K562 (cell line): ENCODE results near the gene MYOC. TPM values are rescaled to one million over a fixed set of nuclear protein-coding genes. Genes with fewer than 3 reads are reported as not detected.
A peak's percentile ranks its signal among the peaks of the same experiment; 100 is the strongest.

ENCODE experiments used
- ATAC-seq: fragments of 200-7000 bp; cut with Tn5 transposase; 3 replicates; pipeline ENCODE4 v1.9.1; 2020; ENCODE audit warnings: moderate library complexity
- BruUV-seq: library from RNA; stranded (reverse); fragments of 400-500 nt; replicated peaks from 2 replicates; lab custom pipeline; 2021; lab: Mats Ljungman, UMichigan
- CTCF ChIA-PET: fragments of 300-600 bp; formaldehyde crosslinking; extraction: SDS; loops from one replicate; lab custom pipeline; 2021; ENCODE audit warnings: low intra/inter-chr PET ratio; lab: Yijun Ruan, JAX
- POLR2A ChIA-PET: fragments of 300-600, 350-650 bp; sonication (Branson Sonifier 250); formaldehyde crosslinking; extraction: SDS; loops from one replicate; lab custom pipeline; 2021; ENCODE audit warnings: antibody characterized with exemption, inconsistent platforms; lab: Yijun Ruan, JAX
- DNase-seq, 4 experiments: peaks; one replicate each; pipeline versions ENCODE4 v3.0.0 to v3.0.0-alpha.2; 2011 to 2018; ENCODE audit warnings: low spot score in 3 of 4, mixed read lengths in 3 of 4; ENCODE audit errors: extremely low read depth in 1 of 4
- FAIRE-seq: peaks from 2 replicates; lab custom pipeline; 2011; peaks lifted over from hg19 to GRCh38; lab: Jason Lieb, UNC
- H2AFZ ChIP-seq: 2 replicates; pipeline ENCODE4 v1.6.0; 2011; ENCODE audit warnings: low read depth, low read length, control low read depth, inconsistent platforms
- H3K27ac ChIP-seq: fragments of 200-600 bp; 3 replicates; pipeline ENCODE4 v1.8.0; 2011; ENCODE audit warnings: low read depth, mild to moderate bottlenecking, control low read depth, inconsistent platforms, low read length, moderate library complexity, mixed read lengths; ENCODE audit errors: extremely low read depth
- H3K27me3 ChIP-seq, 2 experiments: fragments of 300-600 bp in 1 of 2; 2 replicates in 1 of 2; 3 replicates in 1 of 2; pipeline versions ENCODE4 v1.6.0 to v1.8.0; 2011; ENCODE audit warnings: inconsistent platforms in 2 of 2, low read length in 2 of 2, mild to moderate bottlenecking in 1 of 2, mixed read lengths in 1 of 2, moderate library complexity in 1 of 2; ENCODE audit not compliant: control insufficient read depth in 2 of 2, insufficient read depth in 2 of 2
- H3K36me3 ChIP-seq: fragments of 300-600 bp; 3 replicates; pipeline ENCODE4 v1.8.0; 2011; ENCODE audit warnings: mild to moderate bottlenecking, low read length, inconsistent platforms; ENCODE audit not compliant: control insufficient read depth, insufficient read depth
- H3K4me1 ChIP-seq, 2 experiments: fragments of 200-600 bp in 1 of 2; replicated peaks in 1 of 2; 2 replicates in 1 of 2; 3 replicates in 1 of 2; pipeline versions ENCODE4 v1.5.1 to v1.8.0; 2011; ENCODE audit warnings: inconsistent platforms in 2 of 2, low read length in 2 of 2, mild to moderate bottlenecking in 1 of 2, mixed read lengths in 1 of 2, moderate library complexity in 1 of 2; ENCODE audit not compliant: control insufficient read depth in 2 of 2, insufficient read depth in 2 of 2
- H3K4me2 ChIP-seq: 2 replicates; pipeline ENCODE4 v1.6.1; 2011; ENCODE audit warnings: low read length, control low read depth, inconsistent platforms, mixed read lengths; ENCODE audit not compliant: insufficient read depth
- H3K4me3 ChIP-seq: fragments of 200-600 bp; sonication (generic), shearing (Covaris generic); 2 replicates; pipeline ENCODE4 v1.5.1; 2016; ENCODE audit warnings: control low read depth, inconsistent platforms
- H3K79me2 ChIP-seq: fragments of 200-600 bp; 3 replicates; pipeline ENCODE4 v1.8.0; 2011; ENCODE audit warnings: low read length, inconsistent platforms; ENCODE audit not compliant: control insufficient read depth, insufficient read depth
- H3K9ac ChIP-seq, 2 experiments: 2 replicates each; pipeline versions ENCODE4 v1.6.0 to v1.6.1; 2011; ENCODE audit warnings: low read depth in 2 of 2, low read length in 2 of 2, control low read depth in 1 of 2, inconsistent platforms in 1 of 2, mild to moderate bottlenecking in 1 of 2, mixed read lengths in 1 of 2; ENCODE audit not compliant: insufficient read depth in 1 of 2
- H3K9me1 ChIP-seq: one replicate; pipeline ENCODE4 v1.6.0; 2011; ENCODE audit warnings: inconsistent platforms, mild to moderate bottlenecking, low read length, moderate library complexity; ENCODE audit not compliant: control insufficient read depth, insufficient read depth
- H3K9me3 ChIP-seq: replicated peaks from 2 replicates; pipeline ENCODE4 v1.5.1; 2011; ENCODE audit warnings: low read depth, low read length, inconsistent platforms; ENCODE audit not compliant: control insufficient read depth, insufficient read depth
- H4K20me1 ChIP-seq: replicated peaks from 2 replicates; pipeline ENCODE4 v1.6.1; 2011; ENCODE audit warnings: low read length, inconsistent platforms, mixed read lengths; ENCODE audit not compliant: control insufficient read depth, insufficient read depth
- DNMT1 ChIP-seq: fragments of 450-650 bp; IDR thresholded peaks from 2 replicates; pipeline ENCODE4 v1.6.1; 2016; ENCODE audit warnings: antibody characterized with exemption, mild to moderate bottlenecking
- MEF2D ChIP-seq: conservative IDR thresholded peaks from 2 replicates; pipeline ENCODE4 v1.6.1; 2016; ENCODE audit warnings: low read depth, missing genetic modification characterization, missing compliant biosample characterization
- MYC ChIP-seq, 2 experiments: fragments of 250-450 bp in 1 of 2; sonication (Bioruptor Pico) in 1 of 2; IDR thresholded peaks; 2 replicates each; pipeline versions ENCODE4 v1.5.1 to v1.6.1; 2012 to 2021; ENCODE audit warnings: low read depth in 2 of 2, borderline replicate concordance in 1 of 2, improper control_type of control experiment in 1 of 2, low read length in 1 of 2, mild to moderate bottlenecking in 1 of 2, moderate library complexity in 1 of 2
- NR2C2 ChIP-seq, 2 experiments: fragments of 200-800 bp in 1 of 2; sonication (Bioruptor generic) in 1 of 2; sonication (generic) in 1 of 2; formaldehyde crosslinking in 1 of 2; IDR thresholded peaks; 2 replicates each; pipeline versions ENCODE4 v1.6.1 to v1.8.0; 2016 to 2022; ENCODE audit warnings: mild to moderate bottlenecking in 1 of 2, missing compliant biosample characterization in 1 of 2, missing genetic modification characterization in 1 of 2, missing genetic modification reagents in 1 of 2
- RAD51 ChIP-seq: fragments of 450-650 bp; IDR thresholded peaks from 2 replicates; pipeline ENCODE4 v1.7.1; 2016; ENCODE audit warnings: low read depth, mild to moderate bottlenecking, borderline replicate concordance
- RFX1 ChIP-seq: fragments of 450-650 bp; IDR thresholded peaks from 2 replicates; pipeline ENCODE4 v1.6.1; 2016; ENCODE audit warnings: mild to moderate bottlenecking, moderate library complexity
- ZNF143 ChIP-seq: sonication (generic); formaldehyde crosslinking; IDR thresholded peaks from 2 replicates; pipeline ENCODE4 v1.9.0; 2022; ENCODE audit warnings: mild to moderate bottlenecking, missing genetic modification reagents
- ZNF232 ChIP-seq: sonication (generic); formaldehyde crosslinking; IDR thresholded peaks from 2 replicates; pipeline ENCODE4 v1.8.0; 2022; ENCODE audit warnings: mild to moderate bottlenecking, missing genetic modification reagents
- WGBS: fragments of 100-300 bp; shearing (Covaris generic); methylation state at CpG from one replicate; pipeline ENCODE4 v1.1.6; 2016; ENCODE audit warnings: low coverage, mixed read lengths; ENCODE audit not compliant: insufficient coverage; ENCODE audit errors: missing lambda C conversion rate; 5-methylcytosine and 5-hydroxymethylcytosine counted together
- in situ Hi-C: fragments of 300-500 bp; cut with MboI; formaldehyde crosslinking; loops from 4 replicates; pipeline ENCODE4 v1.15.0; 2018; ENCODE audit warnings: inconsistent platforms, mixed read lengths
- intact Hi-C: fragments of 100-400 bp; cut with micrococcal nuclease; formaldehyde crosslinking; loops from 2 replicates; pipeline ENCODE4 v1.14.2; 2022
- polyA plus RNA-seq, 8 experiments: library from polyadenylated mRNA; depleted of rRNA in 4 of 8; stranded (reverse) in 5 of 8; unstranded in 3 of 8; fragments of >200 nt; fragmentation: Nextera tagmentation in 2 of 8; fragmentation: Illumina TruSeq in 1 of 8; extraction: Ambion mirVana in 2 of 8; extraction: Trizol in 1 of 8; gene quantifications; 2 replicates each; pipeline versions ENCODE4 v1.2.1 to v1.2.3, GENCODE V29; 2011 to 2014; ENCODE audit warnings: inconsistent platforms in 1 of 8, missing spikeins in 1 of 8
- total RNA-seq, 7 experiments: library from RNA; depleted of rRNA in 6 of 7; stranded (reverse); fragments of >200 nt in 6 of 7; fragmentation: Illumina TruSeq in 2 of 7; extraction: Trizol in 2 of 7; gene quantifications; 2 replicates each; pipeline versions ENCODE4 v1.2.1 to v1.2.3, GENCODE V29; 2011 to 2021; ENCODE audit warnings: low replicate concordance in 1 of 7
- TF ChIP-seq, protein P1 (sequence below): IDR thresholded peaks from 2 replicates; pipeline ENCODE4 v1.6.1; 2011; ENCODE audit warnings: borderline replicate concordance, low read depth, mild to moderate bottlenecking, moderate library complexity, low read length; ENCODE audit not compliant: insufficient read depth, poor library complexity, severe bottlenecking
- TF ChIP-seq, protein P2 (sequence below), 2 experiments: fragments of 200-800 bp in 1 of 2; sonication (Bioruptor generic) in 1 of 2; sonication (generic) in 1 of 2; formaldehyde crosslinking in 1 of 2; IDR thresholded peaks in 1 of 2; conservative IDR thresholded peaks in 1 of 2; 2 replicates each; pipeline versions ENCODE4 v1.5.0 to v1.6.1; 2016 to 2020; ENCODE audit warnings: missing compliant biosample characterization in 1 of 2, missing genetic modification characterization in 1 of 2, missing genetic modification reagents in 1 of 2
- TF ChIP-seq, protein P3 (sequence below): fragments of 250-450 bp; sonication (Bioruptor Pico); IDR thresholded peaks from 2 replicates; pipeline ENCODE4 v1.5.0; 2022; ENCODE audit warnings: mild to moderate bottlenecking
- TF ChIP-seq, protein P4 (sequence below): IDR thresholded peaks from 2 replicates; pipeline ENCODE4 v1.6.1; 2012; ENCODE audit warnings: low read depth, low read length, improper control_type of control experiment, borderline replicate concordance

The MYOC gene
- total and polyA plus RNA-seq, 9 of the 15 experiments (the other 6 are each of a cell fraction or from before 2014, with no cell fraction given) = not detected

DNA sequence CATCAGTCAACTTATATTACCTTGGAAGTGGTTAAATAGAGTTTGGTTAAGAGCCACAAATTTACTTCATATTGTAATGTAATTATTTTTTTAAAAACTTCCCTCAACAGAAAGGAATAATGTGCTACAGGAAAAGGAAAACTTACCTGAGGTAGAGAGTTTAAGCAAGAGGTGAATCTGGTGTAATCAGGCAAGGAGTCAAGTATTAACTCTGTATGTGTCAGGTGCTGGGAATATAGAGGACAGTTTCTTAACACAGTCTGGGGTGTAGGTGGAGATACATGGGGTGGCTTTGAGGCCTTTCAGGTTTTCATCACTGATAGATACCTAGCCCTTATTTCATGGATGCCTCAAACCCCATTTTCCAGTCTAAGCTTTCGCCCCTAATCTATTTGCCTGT lies 56.4 kb downstream of the MYOC start:
- ChIA-PET POLR2A (no interaction called here), CTCF (no interaction called here)
- no peak overlapping the region for H3K4me2 ChIP-seq
- H3K27ac ChIP-seq = no peak overlapping the region
- DNase-seq = no peak
- H4K20me1 ChIP-seq = no peaks in the 10 kb centered on the region
- H3K4me3 ChIP-seq = no peak overlapping the region
- 95% methylated on average over 1 of the region's 1 CpG for WGBS
- no peak overlapping the region for H3K9ac ChIP-seq
- ATAC-seq = peak; percentile 30
- no peaks in the 10 kb centered on the region for H3K27me3 ChIP-seq
- no peaks in the 10 kb centered on the region for H3K79me2 ChIP-seq
- no peak overlapping the region for H2AFZ ChIP-seq
- peaks cover 22% of the 10 kb centered on the region for H3K36me3 ChIP-seq
- in situ Hi-C loops = no loop called here
- no peak for FAIRE-seq
- H3K9me3 ChIP-seq = no peaks in the 10 kb centered on the region
- no peaks in the 10 kb centered on the region for H3K9me1 ChIP-seq
- intact Hi-C loops = no loop called here
- H3K4me1 ChIP-seq = no peaks in the 10 kb centered on the region
- BruUV-seq = no TSS peak
- TF ChIP-seq, protein P1, sequence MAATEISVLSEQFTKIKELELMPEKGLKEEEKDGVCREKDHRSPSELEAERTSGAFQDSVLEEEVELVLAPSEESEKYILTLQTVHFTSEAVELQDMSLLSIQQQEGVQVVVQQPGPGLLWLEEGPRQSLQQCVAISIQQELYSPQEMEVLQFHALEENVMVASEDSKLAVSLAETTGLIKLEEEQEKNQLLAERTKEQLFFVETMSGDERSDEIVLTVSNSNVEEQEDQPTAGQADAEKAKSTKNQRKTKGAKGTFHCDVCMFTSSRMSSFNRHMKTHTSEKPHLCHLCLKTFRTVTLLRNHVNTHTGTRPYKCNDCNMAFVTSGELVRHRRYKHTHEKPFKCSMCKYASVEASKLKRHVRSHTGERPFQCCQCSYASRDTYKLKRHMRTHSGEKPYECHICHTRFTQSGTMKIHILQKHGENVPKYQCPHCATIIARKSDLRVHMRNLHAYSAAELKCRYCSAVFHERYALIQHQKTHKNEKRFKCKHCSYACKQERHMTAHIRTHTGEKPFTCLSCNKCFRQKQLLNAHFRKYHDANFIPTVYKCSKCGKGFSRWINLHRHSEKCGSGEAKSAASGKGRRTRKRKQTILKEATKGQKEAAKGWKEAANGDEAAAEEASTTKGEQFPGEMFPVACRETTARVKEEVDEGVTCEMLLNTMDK = no peak
- TF ChIP-seq, protein P2, sequence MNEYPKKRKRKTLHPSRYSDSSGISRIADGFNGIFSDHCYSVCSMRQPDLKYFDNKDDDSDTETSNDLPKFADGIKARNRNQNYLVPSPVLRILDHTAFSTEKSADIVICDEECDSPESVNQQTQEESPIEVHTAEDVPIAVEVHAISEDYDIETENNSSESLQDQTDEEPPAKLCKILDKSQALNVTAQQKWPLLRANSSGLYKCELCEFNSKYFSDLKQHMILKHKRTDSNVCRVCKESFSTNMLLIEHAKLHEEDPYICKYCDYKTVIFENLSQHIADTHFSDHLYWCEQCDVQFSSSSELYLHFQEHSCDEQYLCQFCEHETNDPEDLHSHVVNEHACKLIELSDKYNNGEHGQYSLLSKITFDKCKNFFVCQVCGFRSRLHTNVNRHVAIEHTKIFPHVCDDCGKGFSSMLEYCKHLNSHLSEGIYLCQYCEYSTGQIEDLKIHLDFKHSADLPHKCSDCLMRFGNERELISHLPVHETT (CRISPR knock-in tag; conservative IDR thresholded peaks at IDR 0.05 in 1 of 2, IDR thresholded peaks at IDR 0.05 in 1 of 2) = no peak
- TF ChIP-seq NR2C2 (CRISPR knock-in tag; IDR thresholded peaks at IDR 0.05) = no peak
- no peak for TF ChIP-seq NR2C2 (tag; IDR thresholded peaks at IDR 0.05)
- no peak for TF ChIP-seq ZNF232 (CRISPR knock-in tag)
- TF ChIP-seq ZNF143 (CRISPR knock-in tag) = no peak
- no peak for TF ChIP-seq RFX1
- TF ChIP-seq RAD51 = no peak
- no peak for TF ChIP-seq MEF2D (tag)
- TF ChIP-seq, protein P3, sequence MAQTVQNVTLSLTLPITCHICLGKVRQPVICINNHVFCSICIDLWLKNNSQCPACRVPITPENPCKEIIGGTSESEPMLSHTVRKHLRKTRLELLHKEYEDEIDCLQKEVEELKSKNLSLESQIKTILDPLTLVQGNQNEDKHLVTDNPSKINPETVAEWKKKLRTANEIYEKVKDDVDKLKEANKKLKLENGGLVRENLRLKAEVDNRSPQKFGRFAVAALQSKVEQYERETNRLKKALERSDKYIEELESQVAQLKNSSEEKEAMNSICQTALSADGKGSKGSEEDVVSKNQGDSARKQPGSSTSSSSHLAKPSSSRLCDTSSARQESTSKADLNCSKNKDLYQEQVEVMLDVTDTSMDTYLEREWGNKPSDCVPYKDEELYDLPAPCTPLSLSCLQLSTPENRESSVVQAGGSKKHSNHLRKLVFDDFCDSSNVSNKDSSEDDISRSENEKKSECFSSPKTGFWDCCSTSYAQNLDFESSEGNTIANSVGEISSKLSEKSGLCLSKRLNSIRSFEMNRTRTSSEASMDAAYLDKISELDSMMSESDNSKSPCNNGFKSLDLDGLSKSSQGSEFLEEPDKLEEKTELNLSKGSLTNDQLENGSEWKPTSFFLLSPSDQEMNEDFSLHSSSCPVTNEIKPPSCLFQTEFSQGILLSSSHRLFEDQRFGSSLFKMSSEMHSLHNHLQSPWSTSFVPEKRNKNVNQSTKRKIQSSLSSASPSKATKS = no peak
- TF ChIP-seq DNMT1 = no peak
- TF ChIP-seq, protein P4, sequence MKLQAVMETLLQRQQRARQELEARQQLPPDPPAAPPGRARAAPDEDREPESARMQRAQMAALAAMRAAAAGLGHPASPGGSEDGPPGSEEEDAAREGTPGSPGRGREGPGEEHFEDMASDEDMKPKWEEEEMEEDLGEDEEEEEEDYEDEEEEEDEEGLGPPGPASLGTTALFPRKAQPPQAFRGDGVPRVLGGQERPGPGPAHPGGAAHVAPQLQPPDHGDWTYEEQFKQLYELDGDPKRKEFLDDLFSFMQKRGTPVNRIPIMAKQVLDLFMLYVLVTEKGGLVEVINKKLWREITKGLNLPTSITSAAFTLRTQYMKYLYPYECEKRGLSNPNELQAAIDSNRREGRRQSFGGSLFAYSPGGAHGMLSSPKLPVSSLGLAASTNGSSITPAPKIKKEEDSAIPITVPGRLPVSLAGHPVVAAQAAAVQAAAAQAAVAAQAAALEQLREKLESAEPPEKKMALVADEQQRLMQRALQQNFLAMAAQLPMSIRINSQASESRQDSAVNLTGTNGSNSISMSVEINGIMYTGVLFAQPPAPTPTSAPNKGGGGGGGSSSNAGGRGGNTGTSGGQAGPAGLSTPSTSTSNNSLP = no peak
- no peak for TF ChIP-seq MYC (IDR thresholded peaks at IDR 0.05; ENCODE audit: low read depth, low read length)
- no peak for TF ChIP-seq MYC (CRISPR knock-in tag; IDR thresholded peaks at IDR 0.05; ENCODE audit: borderline replicate concordance, low read depth)
